ENCODE results near the gene HDAC7.
A peak's percentile ranks its signal among the peaks of the same experiment; 100 is the strongest.

Gene HDAC7

DNA sequence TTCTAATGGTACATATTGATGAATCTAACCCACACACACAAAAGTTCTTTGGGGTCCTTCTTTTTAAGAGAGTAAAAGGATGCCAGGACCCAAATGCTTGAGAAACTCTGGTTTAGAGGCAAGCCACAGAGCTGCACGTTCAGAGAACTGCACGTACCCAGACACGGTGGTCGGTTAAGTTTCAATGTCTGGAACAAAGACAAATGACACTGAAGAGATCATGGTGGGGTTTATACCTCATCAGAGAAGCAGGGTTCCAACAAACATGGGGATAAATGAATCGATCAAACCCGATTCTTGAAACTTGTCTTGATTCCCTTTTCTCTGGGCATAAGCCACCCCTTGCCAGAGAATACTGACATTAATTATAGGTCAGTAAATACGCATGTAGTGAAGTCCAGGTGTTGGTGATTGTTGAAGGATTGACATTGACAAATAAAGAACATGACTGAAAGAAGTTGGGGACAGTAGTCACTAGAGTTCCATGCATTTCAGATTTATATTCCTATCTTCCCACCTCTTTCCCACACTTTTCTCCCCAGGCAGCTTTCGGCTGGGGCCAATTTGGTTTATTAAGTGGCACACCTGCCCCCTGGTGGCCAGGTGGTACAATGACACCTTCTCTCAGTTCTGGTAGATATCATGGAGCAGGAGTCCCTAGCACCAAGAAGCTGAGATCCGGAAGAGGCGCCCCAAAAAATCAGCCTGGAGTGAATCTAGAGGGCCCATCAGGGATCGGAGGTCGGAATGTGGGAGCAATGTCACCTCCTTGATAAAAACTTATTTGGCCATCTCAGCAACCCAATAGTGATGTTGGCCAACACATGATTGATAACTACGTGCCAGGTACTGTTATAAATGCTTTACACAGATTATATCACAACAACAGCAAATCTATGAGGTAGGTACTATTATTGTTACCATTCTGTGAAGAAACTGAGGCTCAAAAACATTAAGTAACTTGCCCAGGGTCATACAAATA, 17.8 kb upstream of the HDAC7 start:
- H3K4me3 ChIP-seq (ENCODE audit: low read length): no peak overlapping the region
- no peaks in the 10 kb centered on the region for H3K9me3 ChIP-seq (replicated peaks; ENCODE audit: low read length)
- peaks cover 4% of the 10 kb centered on the region for H3K27me3 ChIP-seq (ENCODE audit: control insufficient read depth, insufficient read depth, low read length)
- peaks cover 3% of the 10 kb centered on the region for H3K4me1 ChIP-seq (ENCODE audit: control insufficient read depth, insufficient read depth, low read length)
- no peaks in the 10 kb centered on the region for H3K36me3 ChIP-seq (ENCODE audit: insufficient read depth, low read length)
- H3K9ac ChIP-seq (ENCODE audit: low read depth, low read length): no peak overlapping the region
- no peak overlapping the region for H3K4me2 ChIP-seq (ENCODE audit: low read length)

DNA sequence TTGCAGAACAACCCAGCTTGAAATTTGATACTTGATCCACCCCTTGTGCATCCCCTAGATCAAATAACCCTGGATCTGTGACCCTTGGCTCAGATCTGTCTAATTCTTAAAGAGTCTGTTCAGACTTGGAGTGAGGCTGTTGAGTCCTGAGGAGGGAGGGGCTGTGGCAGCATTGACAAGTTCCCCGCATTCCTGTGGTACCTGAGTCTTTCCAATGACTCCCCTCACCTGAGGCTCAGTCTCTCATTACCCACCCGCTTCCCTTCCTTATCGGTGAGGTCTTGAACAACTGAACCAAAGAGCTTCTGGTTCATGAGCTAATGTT, 16.1 kb upstream of the HDAC7 start:
- Histone ChIP-seq H3K27me3 (ENCODE audit: control insufficient read depth, insufficient read depth, low read length) (no peaks in the 10 kb centered on the region), H3K9ac (ENCODE audit: low read depth, low read length) (no peak overlapping the region), H3K4me3 (ENCODE audit: low read length) (no peak overlapping the region), H3K4me1 (ENCODE audit: control insufficient read depth, insufficient read depth, low read length) (peaks cover 3% of the 10 kb centered on the region), H3K9me3 (replicated peaks; ENCODE audit: low read length) (no peaks in the 10 kb centered on the region), H3K4me2 (ENCODE audit: low read length) (no peak overlapping the region), H3K36me3 (ENCODE audit: insufficient read depth, low read length) (no peaks in the 10 kb centered on the region)

DNA sequence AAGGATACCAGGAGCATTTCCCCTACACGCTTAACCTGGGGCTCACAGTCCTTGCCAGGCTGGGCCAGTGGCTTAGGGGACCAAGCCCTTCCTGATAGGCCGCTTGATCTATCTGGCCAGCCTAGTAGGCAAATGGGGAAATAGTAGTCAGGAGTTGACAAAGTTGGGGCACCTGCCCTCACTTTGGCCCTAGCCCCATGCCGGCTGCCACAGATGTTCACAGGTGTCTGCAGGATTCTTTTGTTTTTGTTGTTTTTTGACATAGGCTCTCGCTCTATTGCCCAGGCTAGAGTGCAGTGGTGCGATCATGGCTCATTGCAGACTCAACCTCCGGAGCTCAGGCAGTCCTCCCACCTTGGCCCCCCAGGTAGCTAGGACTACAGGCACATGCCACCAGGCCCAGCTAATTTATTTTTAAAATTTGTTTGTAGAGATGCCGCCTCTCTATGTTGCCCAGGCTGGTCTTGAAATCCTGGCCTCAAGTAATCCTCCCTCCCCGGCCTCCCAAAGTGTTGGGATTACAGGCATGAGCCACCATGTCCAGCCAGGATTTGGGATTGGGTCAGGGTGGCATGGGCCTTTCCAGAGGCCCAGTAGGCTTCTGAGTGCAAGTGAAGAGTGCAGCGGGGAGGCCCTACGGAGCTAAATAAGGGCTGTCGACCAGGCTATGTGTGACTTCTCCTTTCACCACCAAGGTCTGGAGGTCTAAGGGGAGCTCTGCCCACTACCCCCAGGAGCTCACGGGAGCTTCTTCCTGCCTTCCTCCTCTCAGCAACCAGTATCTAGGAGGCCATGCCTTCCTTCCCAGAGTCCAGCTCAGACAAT, 15.5 kb upstream of the HDAC7 start:
- Histone ChIP-seq H3K36me3 (ENCODE audit: insufficient read depth, low read length) (no peaks in the 10 kb centered on the region), H3K9me3 (replicated peaks; ENCODE audit: low read length) (no peaks in the 10 kb centered on the region), H3K4me3 (ENCODE audit: low read length) (no peak overlapping the region), H3K4me1 (ENCODE audit: control insufficient read depth, insufficient read depth, low read length) (peaks cover 3% of the 10 kb centered on the region), H3K27me3 (ENCODE audit: control insufficient read depth, insufficient read depth, low read length) (no peaks in the 10 kb centered on the region), H3K4me2 (ENCODE audit: low read length) (no peak overlapping the region), H3K9ac (ENCODE audit: low read depth, low read length) (no peak overlapping the region)

DNA sequence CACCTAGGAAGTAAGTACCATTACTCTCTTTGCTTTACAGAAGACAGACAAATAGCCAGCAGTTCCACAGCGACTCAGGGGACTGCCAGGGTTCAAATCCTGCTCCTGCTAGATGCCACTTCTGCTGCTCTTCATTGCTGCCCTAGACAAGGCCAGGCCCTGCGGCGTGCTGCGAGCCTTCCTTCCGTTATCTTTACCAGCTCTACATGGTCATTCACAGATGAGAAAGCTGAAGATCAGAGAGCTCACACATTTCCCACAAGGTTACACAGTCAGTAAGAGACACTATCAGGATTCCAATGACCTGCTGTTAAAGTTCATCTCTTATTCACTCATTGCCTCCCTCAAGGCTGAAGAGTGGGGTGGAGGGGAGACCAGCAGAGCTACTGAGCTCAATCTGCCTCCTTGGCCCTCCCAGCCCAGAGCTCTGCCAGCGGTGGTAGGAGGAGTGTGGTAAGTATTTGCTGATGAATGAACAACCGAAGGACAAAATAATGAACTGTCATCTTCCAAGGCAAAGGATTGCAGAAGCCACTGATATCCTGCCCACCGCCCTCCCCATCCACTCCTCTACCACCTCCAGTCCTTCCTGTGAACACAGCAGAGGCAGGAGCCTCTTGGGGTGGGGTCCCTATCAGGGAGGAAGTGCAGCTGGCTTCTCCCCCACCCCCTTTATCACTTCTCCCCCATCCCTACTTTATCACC, 14.6 kb upstream of the HDAC7 start:
- peaks cover 6% of the 10 kb centered on the region for H3K4me1 ChIP-seq (ENCODE audit: control insufficient read depth, insufficient read depth, low read length)
- H3K4me2 ChIP-seq (ENCODE audit: low read length): no peak overlapping the region
- H3K9me3 ChIP-seq (replicated peaks; ENCODE audit: low read length): no peaks in the 10 kb centered on the region

DNA sequence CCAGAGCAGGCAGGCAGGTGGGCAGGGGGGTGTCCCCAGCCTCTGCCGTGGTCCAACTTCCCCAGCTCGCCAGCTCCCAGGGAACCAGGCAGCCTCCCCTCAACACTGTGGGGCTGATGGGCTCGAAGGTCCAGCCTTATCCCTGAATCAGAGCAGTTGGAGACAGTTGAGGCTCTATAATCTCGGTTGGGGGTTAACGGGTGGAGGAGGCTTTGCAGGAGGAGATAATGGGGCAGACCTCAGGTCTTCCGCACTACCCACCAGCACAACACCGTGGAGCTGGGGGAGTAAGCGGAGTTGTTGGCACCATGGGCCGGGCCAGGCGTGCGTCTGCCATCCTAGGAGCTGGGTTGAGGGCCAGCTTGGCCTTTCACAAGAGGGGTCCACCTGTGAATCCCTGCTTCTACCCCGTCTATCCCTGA, 13.9 kb upstream of the HDAC7 start:
- Histone ChIP-seq H3K4me3 (ENCODE audit: low read length) (no peak overlapping the region), H3K4me1 (ENCODE audit: control insufficient read depth, insufficient read depth, low read length) (peaks cover 13% of the 10 kb centered on the region)

More for the DNA sequence above, 14.6 kb upstream of the HDAC7 start:
- Histone ChIP-seq H3K27me3 (ENCODE audit: control insufficient read depth, insufficient read depth, low read length) (no peaks in the 10 kb centered on the region), H3K4me3 (ENCODE audit: low read length) (no peak overlapping the region), H3K9ac (ENCODE audit: low read depth, low read length) (no peak overlapping the region), H3K36me3 (ENCODE audit: insufficient read depth, low read length) (no peaks in the 10 kb centered on the region)

DNA sequence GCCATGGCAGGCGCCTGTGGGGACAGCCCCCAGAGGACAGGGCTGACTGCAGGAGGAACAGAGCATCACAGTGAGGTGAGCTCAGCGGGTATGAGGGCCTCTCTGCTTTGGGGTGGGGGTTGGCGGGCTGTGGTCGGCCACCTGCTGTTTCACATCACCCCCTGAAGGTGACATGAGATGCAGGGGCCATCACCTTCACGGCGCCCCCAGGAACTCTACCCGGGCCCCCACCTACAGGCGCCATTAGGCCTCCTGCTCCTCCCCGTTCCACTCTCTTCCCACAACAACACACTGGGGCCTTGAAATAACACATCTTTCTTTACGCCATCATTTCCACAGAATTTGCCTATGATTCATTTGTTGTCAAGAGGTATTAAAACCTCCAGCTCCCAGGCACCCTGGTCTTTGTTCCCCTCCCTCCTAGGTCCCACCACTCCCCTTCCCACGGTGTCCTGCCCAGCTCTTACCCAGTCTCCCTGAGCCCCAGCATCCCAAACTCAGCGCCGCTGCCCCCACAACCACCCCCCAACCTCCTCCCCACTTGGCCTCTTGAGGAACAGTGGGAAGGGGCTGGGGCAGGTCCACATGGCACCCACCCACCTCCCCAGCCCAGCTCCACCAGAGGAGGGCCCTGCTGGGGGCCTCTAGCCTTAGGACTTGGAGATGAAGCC, 12.7 kb upstream of the HDAC7 start:
- Histone ChIP-seq H3K36me3 (ENCODE audit: insufficient read depth, low read length) (no peaks in the 10 kb centered on the region), H3K9me3 (replicated peaks; ENCODE audit: low read length) (no peaks in the 10 kb centered on the region), H3K9ac (ENCODE audit: low read depth, low read length) (no peak overlapping the region), H3K4me3 (ENCODE audit: low read length) (no peak overlapping the region), H3K4me1 (ENCODE audit: control insufficient read depth, insufficient read depth, low read length) (peaks cover 20% of the 10 kb centered on the region), H3K27me3 (ENCODE audit: control insufficient read depth, insufficient read depth, low read length) (no peaks in the 10 kb centered on the region), H3K4me2 (ENCODE audit: low read length) (no peak overlapping the region)

More for the DNA sequence above, 13.9 kb upstream of the HDAC7 start:
- H3K27me3 ChIP-seq (ENCODE audit: control insufficient read depth, insufficient read depth, low read length): no peaks in the 10 kb centered on the region
- no peak overlapping the region for H3K4me2 ChIP-seq (ENCODE audit: low read length)
- H3K9me3 ChIP-seq (replicated peaks; ENCODE audit: low read length): no peaks in the 10 kb centered on the region
- H3K36me3 ChIP-seq (ENCODE audit: insufficient read depth, low read length): no peaks in the 10 kb centered on the region
- H3K9ac ChIP-seq (ENCODE audit: low read depth, low read length): no peak overlapping the region

DNA sequence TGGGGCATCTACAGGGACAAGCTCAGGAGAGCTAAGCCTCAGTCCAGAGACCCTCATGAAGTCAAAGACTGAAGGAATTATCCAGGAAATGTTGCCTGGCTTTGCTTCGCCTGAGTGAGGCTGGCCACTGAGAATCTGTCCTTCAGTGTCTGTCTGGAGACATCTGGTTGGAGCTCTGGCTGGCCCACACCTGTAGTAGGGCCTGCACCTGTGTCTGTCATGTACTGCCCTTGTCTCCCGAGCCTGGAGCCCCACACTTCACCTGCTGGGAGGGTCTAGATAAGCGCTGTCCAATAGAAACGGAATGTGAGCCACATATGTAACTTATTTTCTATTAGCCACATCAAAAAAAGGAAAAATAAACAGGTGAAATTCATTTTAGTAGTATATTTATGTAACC, 9.9 kb upstream of the HDAC7 start:
- Histone ChIP-seq H3K4me2 (ENCODE audit: low read length) (no peak overlapping the region), H3K4me1 (ENCODE audit: control insufficient read depth, insufficient read depth, low read length) (peaks cover 34% of the 10 kb centered on the region), H3K4me3 (ENCODE audit: low read length) (no peak overlapping the region), H3K9me3 (replicated peaks; ENCODE audit: low read length) (no peaks in the 10 kb centered on the region), H3K9ac (ENCODE audit: low read depth, low read length) (no peak overlapping the region), H3K27me3 (ENCODE audit: control insufficient read depth, insufficient read depth, low read length) (no peaks in the 10 kb centered on the region), H3K36me3 (ENCODE audit: insufficient read depth, low read length) (no peaks in the 10 kb centered on the region)

DNA sequence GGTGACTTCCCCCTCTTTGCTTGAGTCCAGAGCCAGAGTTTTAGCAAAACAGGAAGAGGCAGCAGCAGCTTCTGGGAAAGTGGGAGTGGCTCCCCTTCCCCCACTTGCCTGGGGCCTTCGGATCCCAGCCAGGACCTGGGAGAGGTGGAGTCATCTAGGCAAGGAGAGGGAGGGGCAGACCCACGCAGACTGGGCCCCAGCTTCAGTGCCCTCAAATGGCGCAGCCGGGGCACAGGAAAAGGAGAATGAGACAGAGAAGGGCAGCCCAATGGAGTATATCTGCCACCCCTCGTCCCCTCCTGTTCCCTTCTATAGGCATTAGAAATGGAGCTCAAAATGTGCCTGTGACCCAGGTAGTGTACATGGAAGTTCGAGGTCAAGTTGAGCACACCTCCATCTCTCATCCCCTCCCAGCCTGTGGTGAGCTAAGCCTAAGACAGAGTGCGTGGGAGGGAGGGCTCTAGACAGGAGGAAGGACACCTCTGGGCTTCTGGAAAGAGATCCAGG, 9.3 kb upstream of the HDAC7 start:
- Histone ChIP-seq H3K27me3 (ENCODE audit: control insufficient read depth, insufficient read depth, low read length) (no peaks in the 10 kb centered on the region), H3K4me1 (ENCODE audit: control insufficient read depth, insufficient read depth, low read length) (peaks cover 40% of the 10 kb centered on the region), H3K9ac (ENCODE audit: low read depth, low read length) (no peak overlapping the region), H3K4me2 (ENCODE audit: low read length) (peak overlapping the region; percentile 60), H3K9me3 (replicated peaks; ENCODE audit: low read length) (no peaks in the 10 kb centered on the region), H3K36me3 (ENCODE audit: insufficient read depth, low read length) (no peaks in the 10 kb centered on the region), H3K4me3 (ENCODE audit: low read length) (peak overlapping the region; percentile 48)

DNA sequence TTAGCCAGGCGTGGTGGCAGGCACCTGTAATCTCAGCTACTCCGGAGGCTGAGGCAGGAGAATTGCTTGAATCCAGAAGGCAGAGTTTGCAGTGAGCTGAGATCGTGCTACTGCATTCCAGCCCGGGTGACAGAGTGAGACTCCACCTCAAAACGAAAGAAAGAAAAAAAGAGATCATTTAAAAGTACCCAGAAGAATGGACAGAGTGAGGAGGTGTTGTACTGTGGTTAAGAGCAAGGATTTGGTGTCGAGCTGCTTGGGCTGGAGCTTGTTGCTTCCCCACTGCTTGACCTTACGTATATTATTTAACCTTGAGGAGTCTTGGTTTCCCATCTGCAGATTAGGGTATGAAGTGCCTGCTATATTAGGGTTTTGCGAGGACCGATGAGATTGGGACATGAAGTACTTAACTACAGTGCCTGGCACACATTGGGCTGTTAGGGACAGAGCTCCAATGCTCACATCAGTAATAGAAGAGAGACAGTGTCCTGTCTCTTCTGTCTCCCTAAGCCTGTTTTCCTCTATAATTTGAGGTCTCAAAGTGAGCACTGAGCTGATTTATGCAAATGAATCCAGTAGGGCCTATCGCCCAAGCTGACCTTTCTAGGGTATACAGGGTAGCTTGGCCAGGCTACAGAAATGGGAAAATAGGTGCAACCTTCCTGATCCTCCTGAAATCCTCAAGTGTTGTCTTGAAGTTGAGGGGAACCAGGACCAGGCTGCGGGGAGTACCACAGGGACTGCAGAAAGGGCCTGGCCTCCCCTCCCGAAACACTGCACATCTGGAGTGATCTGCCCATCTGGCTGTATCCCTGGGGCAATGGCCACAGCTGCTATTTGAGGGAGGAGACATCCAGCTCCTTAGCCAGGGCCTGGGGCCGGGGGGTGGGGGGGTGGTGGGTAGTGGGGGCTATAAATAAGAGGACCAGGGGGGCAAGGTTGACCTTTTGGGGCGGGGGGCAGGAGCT, 8.6 kb upstream of the HDAC7 start:
- Histone ChIP-seq H3K9ac (ENCODE audit: low read depth, low read length) (no peak overlapping the region), H3K4me2 (ENCODE audit: low read length) (no peak overlapping the region), H3K9me3 (replicated peaks; ENCODE audit: low read length) (no peaks in the 10 kb centered on the region), H3K36me3 (ENCODE audit: insufficient read depth, low read length) (no peaks in the 10 kb centered on the region), H3K4me1 (ENCODE audit: control insufficient read depth, insufficient read depth, low read length) (peaks cover 46% of the 10 kb centered on the region), H3K27me3 (ENCODE audit: control insufficient read depth, insufficient read depth, low read length) (no peaks in the 10 kb centered on the region), H3K4me3 (ENCODE audit: low read length) (no peak overlapping the region)

DNA sequence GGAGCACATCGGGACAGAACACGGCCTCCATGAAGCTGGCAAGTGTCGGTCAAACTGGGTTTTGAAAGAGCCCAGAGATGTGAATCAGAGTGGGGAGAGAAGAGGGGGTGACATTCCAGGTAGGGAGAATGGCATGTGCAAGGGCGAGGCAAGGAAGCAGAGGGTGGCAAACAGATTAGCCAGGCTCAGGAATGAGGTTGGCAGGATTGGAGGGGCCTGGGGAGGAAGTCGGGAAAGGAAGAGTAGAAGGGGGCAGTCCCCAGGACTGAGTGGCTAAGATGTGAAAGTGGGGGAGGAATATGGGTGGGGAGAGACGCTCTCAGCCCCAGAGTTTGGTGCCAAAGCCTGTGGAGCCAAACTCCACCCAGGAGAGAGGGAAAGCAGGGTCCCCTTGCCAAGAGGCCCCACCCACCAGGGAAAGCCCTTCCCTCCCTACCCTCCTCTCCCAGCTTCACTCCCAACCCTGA, 5.5 kb upstream of the HDAC7 start:
- Histone ChIP-seq H3K27me3 (ENCODE audit: control insufficient read depth, insufficient read depth, low read length) (no peaks in the 10 kb centered on the region), H3K4me3 (ENCODE audit: low read length) (no peak overlapping the region), H3K4me1 (ENCODE audit: control insufficient read depth, insufficient read depth, low read length) (peaks cover 73% of the 10 kb centered on the region), H3K9me3 (replicated peaks; ENCODE audit: low read length) (no peaks in the 10 kb centered on the region), H3K4me2 (ENCODE audit: low read length) (no peak overlapping the region), H3K9ac (ENCODE audit: low read depth, low read length) (no peak overlapping the region), H3K36me3 (ENCODE audit: insufficient read depth, low read length) (no peaks in the 10 kb centered on the region)

Measured in skeletal muscle satellite cell (primary cell).